Heart left ventricle (tissue), 16 donors: Measurements from ENCODE around the gene APOBEC2. TPM values are rescaled to one million over a fixed set of nuclear protein-coding genes. Genes with fewer than 3 reads are reported as not detected.

Source experiments
- ATAC-seq, 4 donors: fragments of 200-7000 bp; cut with Tn5 transposase; one replicate each; pipeline ENCODE4 v1.9.1; 2020 to 2022; ENCODE audit warnings: moderate library complexity in 4 of 4, mild to moderate bottlenecking in 3 of 4, moderate number of reproducible peaks in 1 of 4
- DNase-seq, 5 donors: peaks; one replicate each; pipeline ENCODE4 v3.0.0-alpha.2; 2020
- H3K27ac ChIP-seq, 12 donors: fragments of 200-600 bp; sonication (generic) in 4 of 12; one replicate each; pipeline versions ENCODE4 v1.5.0 to v1.8.0; 2016 to 2022; ENCODE audit warnings: mild to moderate bottlenecking in 2 of 12
- H3K27me3 ChIP-seq, 9 donors: fragments of 200-600 bp; sonication (generic) in 2 of 9; one replicate each; pipeline versions ENCODE4 v1.5.1 to v1.8.0; 2016 to 2022; ENCODE audit warnings: mild to moderate bottlenecking in 3 of 9
- H3K36me3 ChIP-seq, 9 donors: fragments of 200-600 bp; sonication (generic) in 2 of 9; one replicate each; pipeline versions ENCODE4 v1.5.0 to v1.8.0; 2018 to 2022; ENCODE audit warnings: mild to moderate bottlenecking in 2 of 9
- H3K4me1 ChIP-seq, 12 donors: fragments of 200-600 bp; sonication (generic) in 4 of 12; one replicate each; pipeline versions ENCODE4 v1.5.0 to v1.8.0; 2016 to 2022; ENCODE audit warnings: mild to moderate bottlenecking in 3 of 12
- H3K4me3 ChIP-seq, 12 donors: fragments of 200-600 bp; sonication (generic) in 4 of 12; one replicate each; pipeline versions ENCODE4 v1.5.0 to v1.8.0; 2017 to 2022; ENCODE audit warnings: mild to moderate bottlenecking in 9 of 12, moderate library complexity in 4 of 12
- H3K9me3 ChIP-seq, 12 donors: fragments of 200-600 bp; sonication (generic) in 4 of 12; one replicate each; pipeline versions ENCODE4 v1.5.0 to v1.8.0; 2016 to 2022; ENCODE audit warnings: mild to moderate bottlenecking in 1 of 12
- POLR2A ChIP-seq, 2 donors: fragments of 450-650 bp; IDR thresholded peaks; one replicate each; pipeline ENCODE4 v1.6.1; 2017; ENCODE audit warnings: antibody characterized with exemption in 2 of 2, mild to moderate bottlenecking in 2 of 2, moderate library complexity in 2 of 2
- WGBS, 4 donors: extraction: QIAGEN DNeasy Blood & Tissue Kit in 2 of 4; methylation state at CpG; one replicate each; pipeline versions ENCODE4 v1.1.5 to v1.1.7; 2013 to 2018; 5-methylcytosine and 5-hydroxymethylcytosine counted together
- intact Hi-C, 10 donors: fragments of 100-400 bp; cut with DNase I; formaldehyde crosslinking; loops; one replicate each; pipeline versions ENCODE4 v1.11.1 to v1.14.2; 2022
- polyA plus RNA-seq, 2 donors: library from polyadenylated mRNA; stranded (reverse); fragments of 200-250 nt; gene quantifications; one replicate each; pipeline ENCODE4 v1.2.3, GENCODE V29; 2013
- total RNA-seq, 9 donors: library from RNA; depleted of rRNA in 2 of 9; stranded (reverse); fragments of >200 nt in 2 of 9; fragmentation: NEBNext Ultra II Directional in 3 of 9; extraction: Animal tissue kit (Norgen Biotek cat#: 25700) in 3 of 9; gene quantifications; one replicate each; pipeline versions ENCODE4 v1.1.0 to v1.2.4, GENCODE V29; 2016 to 2023
- TF ChIP-seq, protein P1 (sequence below), 12 donors: fragments of 200-600 bp; sonication (generic) in 4 of 12; IDR thresholded peaks; one replicate each; pipeline versions ENCODE4 v1.5.0 to v1.8.0; 2018 to 2022; ENCODE audit warnings: antibody characterized with exemption in 12 of 12, mild to moderate bottlenecking in 5 of 12
- donor health status: ischemic (EF 13 %, LVEDD 7.1; RV severe dilation, severe dysfunction).
- donor health status: healthy with polysubstance abuse.
- donor health status: DM: no; HTN: yes; CAD: no.
- donor health status: DM: no; HTN: no; CAD: no.
- donor health status: ischemic (EF 25% LVEDD 6.9; RV normal size, moderate dysfunction).
- donor health status: ischemic (EF 25% LVEDD 5.7; RV mildly dilated, moderate dysfunction).
- donor health status: healthy.
- donor health status: DM: yes; HTN: yes; CAD: no.
- donor health status: ischemic (EF 35%, LVEDD 5.7; RV mildly dilated, moderate dysfunction).
- donor health status: nonischemic (EF 11% LVEDD 7.7; RV severe dilation, severe dysfunction).
- donor health status: DM: yes; HTN: yes; CAD: no.
- donor health status: PGD.
- donor health status: ischemic (EF 29% LVEDD 5.4; RV normal size, mild dysfunction).
- donor health status: nonischemic (EF 23%, LVEDD 6.1; RV moderate dilation, normal function).

Gene APOBEC2
- total and polyA plus RNA-seq, 11 donors, result 72.3 to 524 (median 237) TPM

DNA sequence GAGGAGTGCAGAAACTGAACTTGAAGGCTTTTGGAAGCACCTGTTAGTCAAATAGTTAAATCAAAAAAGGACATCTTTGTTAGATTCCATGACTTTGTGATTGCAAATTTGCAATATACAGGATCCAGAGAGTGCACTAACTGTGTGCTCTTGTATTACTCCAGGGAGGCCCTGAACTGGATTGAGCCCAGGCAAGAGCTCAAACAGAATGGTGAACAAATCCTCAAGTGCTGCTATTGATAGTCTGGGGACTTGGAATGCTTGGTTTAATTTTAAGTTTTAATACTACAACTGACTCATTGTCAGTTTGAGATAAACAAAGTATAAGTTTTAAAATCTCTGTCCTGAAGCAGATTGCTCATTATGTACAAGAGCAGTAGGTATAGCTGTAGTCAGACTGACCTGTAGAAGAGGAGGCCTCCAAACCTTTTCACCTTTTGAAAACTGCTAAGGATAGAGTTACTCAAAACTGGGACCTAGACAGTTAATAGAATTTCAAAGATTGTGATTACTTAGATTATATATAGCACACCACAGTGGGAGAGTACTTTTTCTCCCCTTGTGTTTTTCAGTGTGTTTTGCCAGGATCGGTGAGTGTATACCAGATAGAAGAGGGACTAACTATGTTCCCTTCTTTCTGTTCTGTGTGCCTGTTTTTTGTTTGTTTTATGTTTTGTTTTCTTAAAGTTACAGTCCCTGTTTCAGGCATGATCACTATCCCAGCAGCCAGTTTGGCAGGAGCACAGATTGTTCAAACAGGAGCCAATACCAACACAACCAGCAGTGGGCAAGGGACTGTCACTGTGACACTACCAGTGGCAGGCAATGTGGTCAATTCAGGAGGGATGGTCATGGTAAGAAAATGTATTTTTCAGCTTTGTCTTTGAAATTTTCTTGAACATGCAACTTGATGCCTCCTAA lies 38.1 kb downstream of the APOBEC2 start:
- intact Hi-C loops, result loop anchor here in 6 of 10 donors (2.0 to 10.0 kb wide), 4 partner anchors 224 to 231 kb away; no protein-coding TSS in a partner anchor
- TF ChIP-seq, protein P1, sequence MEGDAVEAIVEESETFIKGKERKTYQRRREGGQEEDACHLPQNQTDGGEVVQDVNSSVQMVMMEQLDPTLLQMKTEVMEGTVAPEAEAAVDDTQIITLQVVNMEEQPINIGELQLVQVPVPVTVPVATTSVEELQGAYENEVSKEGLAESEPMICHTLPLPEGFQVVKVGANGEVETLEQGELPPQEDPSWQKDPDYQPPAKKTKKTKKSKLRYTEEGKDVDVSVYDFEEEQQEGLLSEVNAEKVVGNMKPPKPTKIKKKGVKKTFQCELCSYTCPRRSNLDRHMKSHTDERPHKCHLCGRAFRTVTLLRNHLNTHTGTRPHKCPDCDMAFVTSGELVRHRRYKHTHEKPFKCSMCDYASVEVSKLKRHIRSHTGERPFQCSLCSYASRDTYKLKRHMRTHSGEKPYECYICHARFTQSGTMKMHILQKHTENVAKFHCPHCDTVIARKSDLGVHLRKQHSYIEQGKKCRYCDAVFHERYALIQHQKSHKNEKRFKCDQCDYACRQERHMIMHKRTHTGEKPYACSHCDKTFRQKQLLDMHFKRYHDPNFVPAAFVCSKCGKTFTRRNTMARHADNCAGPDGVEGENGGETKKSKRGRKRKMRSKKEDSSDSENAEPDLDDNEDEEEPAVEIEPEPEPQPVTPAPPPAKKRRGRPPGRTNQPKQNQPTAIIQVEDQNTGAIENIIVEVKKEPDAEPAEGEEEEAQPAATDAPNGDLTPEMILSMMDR (IDR thresholded peaks at IDR 0.05), result no peak
- no peak for TF ChIP-seq POLR2A (IDR thresholded peaks at IDR 0.05)
- Histone ChIP-seq H3K4me1 (peaks cover 0 to 8% (median 0%) of the 10 kb centered on the region in 12 donors), H3K27me3 (no peaks in the 10 kb centered on the region), H3K9me3 (no peaks in the 10 kb centered on the region), H3K4me3 (no peak overlapping the region), H3K27ac (no peak overlapping the region), H3K36me3 (peaks cover 2 to 100% (median 94%) of the 10 kb centered on the region in 9 donors)
- no peak for ATAC-seq
- DNase-seq, result no peak
- 9 to 52% (median 36%) methylated on average over 1 of the region's 1 CpG for WGBS, 4 donors

DNA sequence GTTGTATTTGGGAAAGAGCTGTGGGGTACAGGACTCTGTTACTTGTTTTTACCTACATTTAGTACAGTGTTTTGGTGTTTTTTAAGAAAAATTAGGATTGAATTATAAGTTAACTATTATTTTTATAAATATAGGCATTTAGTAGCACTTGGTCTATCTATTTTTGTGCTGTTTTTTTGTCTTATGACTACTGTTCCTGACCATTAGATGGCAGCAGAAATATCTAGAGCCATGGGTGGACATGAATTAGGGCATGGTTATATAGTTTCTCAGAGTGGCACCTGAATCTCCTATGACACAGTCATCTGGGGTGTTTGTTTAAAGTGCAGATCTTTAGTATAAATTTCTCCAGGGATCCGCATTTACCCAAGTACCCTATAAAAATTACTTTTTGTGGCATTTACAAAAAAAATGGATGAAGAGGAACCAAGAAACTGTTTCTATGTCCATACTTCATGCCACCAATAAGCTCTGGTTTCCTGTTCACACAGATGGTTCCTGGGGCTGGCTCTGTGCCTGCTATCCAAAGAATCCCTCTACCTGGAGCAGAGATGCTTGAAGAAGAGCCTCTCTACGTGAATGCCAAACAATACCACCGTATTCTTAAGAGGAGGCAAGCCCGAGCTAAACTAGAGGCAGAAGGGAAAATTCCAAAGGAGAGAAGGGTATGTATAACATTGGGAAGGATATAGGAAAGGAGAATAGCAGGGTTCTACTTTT lies 39.6 kb downstream of the APOBEC2 start:
- ATAC-seq (no peak), DNase-seq (no peak)
- Histone ChIP-seq H3K4me3 (no peak overlapping the region), H3K4me1 (peaks cover 0 to 8% (median 0%) of the 10 kb centered on the region in 12 donors), H3K9me3 (no peaks in the 10 kb centered on the region), H3K27me3 (no peaks in the 10 kb centered on the region), H3K36me3 (peaks cover 2 to 100% (median 96%) of the 10 kb centered on the region in 9 donors), H3K27ac (no peak overlapping the region)
- no peak for TF ChIP-seq POLR2A (IDR thresholded peaks at IDR 0.05)
- TF ChIP-seq, protein P1 (IDR thresholded peaks at IDR 0.05), result peak in 7 of 12 donors; percentile 16 to 41 (median 33)
- intact Hi-C loops, result loop anchor here in 6 of 10 donors (2.0 to 10.0 kb wide), 4 partner anchors 222 to 230 kb away; no protein-coding TSS in a partner anchor
- WGBS, 4 donors, result 93 to 96% (median 95%) methylated on average over 4 of the region's 4 CpGs

DNA sequence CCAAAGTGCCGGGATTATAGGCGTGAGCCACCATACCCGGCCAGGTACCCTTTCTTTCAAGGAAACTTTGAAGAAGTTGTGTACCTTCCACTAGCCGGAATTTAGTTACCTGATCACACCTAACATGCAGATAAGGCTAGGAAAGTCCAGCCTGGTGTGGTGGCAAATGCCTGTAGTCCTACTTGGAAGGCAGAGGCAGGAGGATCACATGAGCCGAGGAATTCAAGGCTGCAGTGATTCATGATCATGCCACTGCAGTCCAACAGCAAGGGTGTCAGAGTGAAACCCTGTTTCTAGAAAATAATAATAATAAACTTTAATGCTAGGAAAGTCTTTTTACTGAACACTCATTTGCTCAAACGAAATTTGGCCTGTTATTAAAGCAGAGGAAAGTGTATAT lies 40.7 kb downstream of the APOBEC2 start:
- no peak overlapping the region for H3K27ac ChIP-seq
- no peak for DNase-seq
- ATAC-seq, result peak in 1 of 4 donors; percentile 37
- TF ChIP-seq, protein P1 (IDR thresholded peaks at IDR 0.05), result no peak
- no peak for TF ChIP-seq POLR2A (IDR thresholded peaks at IDR 0.05)
- H3K9me3 ChIP-seq, result no peaks in the 10 kb centered on the region
- H3K4me1 ChIP-seq, result peaks cover 0 to 13% (median 6%) of the 10 kb centered on the region in 12 donors
- intact Hi-C loops, result loop anchor here in 6 of 10 donors (2.0 to 10.0 kb wide), 4 partner anchors 221 to 229 kb away; no protein-coding TSS in a partner anchor
- 90 to 94% (median 93%) methylated on average over 6 of the region's 6 CpGs for WGBS, 4 donors
- H3K36me3 ChIP-seq, result peaks cover 2 to 100% (median 98%) of the 10 kb centered on the region in 9 donors
- no peaks in the 10 kb centered on the region for H3K27me3 ChIP-seq
- no peak overlapping the region for H3K4me3 ChIP-seq
